OCI-LY3 (cell line): ENCODE measurements around the gene UBC.

Experiments
- EZH2phosphoT487 ChIP-seq: fragments of 200-600 bp; shearing (Covaris generic); IDR thresholded peaks from 2 replicates; pipeline ENCODE4 v1.6.1; 2018; ENCODE audit warnings: antibody characterized with exemption, mixed run types, low read depth
- TF ChIP-seq, protein P1 (sequence below): fragments of 200-600, 300-600 bp; sonication (generic); IDR thresholded peaks from 2 replicates; pipeline ENCODE4 v1.5.1; 2014; ENCODE audit warnings: antibody characterized with exemption, low read length, low read depth

DNA sequence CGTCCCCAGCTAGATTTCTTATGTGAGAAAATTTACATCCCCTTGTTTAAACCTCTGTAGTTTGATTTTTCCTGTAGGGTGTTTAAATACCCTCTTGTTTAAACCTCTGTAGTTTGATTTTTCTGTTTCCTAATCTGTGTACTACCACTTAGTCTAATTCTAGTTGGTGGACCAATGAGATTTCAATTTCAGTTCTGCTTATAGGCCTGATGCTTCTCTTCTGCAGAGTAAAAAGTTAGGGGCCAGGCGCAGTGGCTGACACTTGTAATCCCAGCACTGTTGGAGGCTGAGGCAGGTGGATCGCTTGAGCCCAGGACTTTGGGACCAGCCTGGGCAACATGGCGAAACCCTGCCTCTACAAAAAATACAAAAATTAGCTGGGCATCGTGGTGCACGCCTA, 11.5 kb downstream of the UBC start:
- TF ChIP-seq, protein P1, sequence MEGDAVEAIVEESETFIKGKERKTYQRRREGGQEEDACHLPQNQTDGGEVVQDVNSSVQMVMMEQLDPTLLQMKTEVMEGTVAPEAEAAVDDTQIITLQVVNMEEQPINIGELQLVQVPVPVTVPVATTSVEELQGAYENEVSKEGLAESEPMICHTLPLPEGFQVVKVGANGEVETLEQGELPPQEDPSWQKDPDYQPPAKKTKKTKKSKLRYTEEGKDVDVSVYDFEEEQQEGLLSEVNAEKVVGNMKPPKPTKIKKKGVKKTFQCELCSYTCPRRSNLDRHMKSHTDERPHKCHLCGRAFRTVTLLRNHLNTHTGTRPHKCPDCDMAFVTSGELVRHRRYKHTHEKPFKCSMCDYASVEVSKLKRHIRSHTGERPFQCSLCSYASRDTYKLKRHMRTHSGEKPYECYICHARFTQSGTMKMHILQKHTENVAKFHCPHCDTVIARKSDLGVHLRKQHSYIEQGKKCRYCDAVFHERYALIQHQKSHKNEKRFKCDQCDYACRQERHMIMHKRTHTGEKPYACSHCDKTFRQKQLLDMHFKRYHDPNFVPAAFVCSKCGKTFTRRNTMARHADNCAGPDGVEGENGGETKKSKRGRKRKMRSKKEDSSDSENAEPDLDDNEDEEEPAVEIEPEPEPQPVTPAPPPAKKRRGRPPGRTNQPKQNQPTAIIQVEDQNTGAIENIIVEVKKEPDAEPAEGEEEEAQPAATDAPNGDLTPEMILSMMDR: no peak
- no peak for TF ChIP-seq EZH2phosphoT487
